Osteoblast (primary cell): ENCODE data around the gene DFFA. TPM values are rescaled to one million over a fixed set of nuclear protein-coding genes. Genes with fewer than 3 reads are reported as not detected.

ENCODE experiments used
- DNase-seq: peaks from one replicate; pipeline ENCODE4 v3.0.0; 2011; ENCODE audit warnings: low spot score, mixed read lengths; ENCODE audit not compliant: insufficient read length; ENCODE audit errors: missing footprints
- H2AFZ ChIP-seq: 2 replicates; pipeline ENCODE4 v1.6.0; 2011; ENCODE audit warnings: mild to moderate bottlenecking, low read length
- H3K27ac ChIP-seq: 2 replicates; pipeline ENCODE4 v1.5.1; 2011; ENCODE audit warnings: mild to moderate bottlenecking, low read depth, low read length, moderate library complexity
- H3K27me3 ChIP-seq: 2 replicates; pipeline ENCODE4 v1.6.0; 2012; ENCODE audit warnings: mild to moderate bottlenecking, control low read depth, inconsistent platforms, low read length, moderate library complexity; ENCODE audit not compliant: insufficient read depth
- H3K36me3 ChIP-seq: 2 replicates; pipeline ENCODE4 v1.5.1; 2011; ENCODE audit warnings: mild to moderate bottlenecking, low read length, control low read depth, moderate library complexity; ENCODE audit not compliant: insufficient read depth
- H3K4me1 ChIP-seq: 2 replicates; pipeline ENCODE4 v1.5.1; 2011; ENCODE audit warnings: mild to moderate bottlenecking, low read length, control low read depth, moderate library complexity; ENCODE audit not compliant: insufficient read depth
- H3K4me2 ChIP-seq: 2 replicates; pipeline ENCODE4 v1.6.0; 2011; ENCODE audit warnings: mild to moderate bottlenecking, low read length; ENCODE audit not compliant: insufficient read depth
- H3K4me3 ChIP-seq: fragments of 200-600 bp; sonication (generic); 3 replicates; pipeline ENCODE4 v1.5.1; 2012; ENCODE audit warnings: mild to moderate bottlenecking, low read length, inconsistent platforms; ENCODE audit not compliant: insufficient read depth
- H3K79me2 ChIP-seq: 2 replicates; pipeline ENCODE4 v1.6.0; 2012; ENCODE audit warnings: mild to moderate bottlenecking, low read length, control low read depth, inconsistent platforms; ENCODE audit not compliant: insufficient read depth
- H3K9me3 ChIP-seq: 2 replicates; pipeline ENCODE4 v1.5.1; 2011; ENCODE audit warnings: low read depth, low read length, control low read depth
- H4K20me1 ChIP-seq: 2 replicates; pipeline ENCODE4 v1.6.0; 2012; ENCODE audit warnings: mild to moderate bottlenecking, low read length, control low read depth; ENCODE audit not compliant: insufficient read depth
- total RNA-seq: library from RNA; depleted of rRNA; stranded (reverse); fragments of >200 nt; gene quantifications from 2 replicates; pipeline ENCODE4 v1.2.3, GENCODE V29; 2012
- TF ChIP-seq, protein P1 (sequence below): IDR thresholded peaks from 2 replicates; pipeline ENCODE4 v1.5.1; 2011; ENCODE audit warnings: mild to moderate bottlenecking, low read depth, low read length, moderate library complexity; ENCODE audit errors: extremely low read depth

The DFFA gene
- total RNA-seq, 1 donor: 27.9 TPM

DNA sequence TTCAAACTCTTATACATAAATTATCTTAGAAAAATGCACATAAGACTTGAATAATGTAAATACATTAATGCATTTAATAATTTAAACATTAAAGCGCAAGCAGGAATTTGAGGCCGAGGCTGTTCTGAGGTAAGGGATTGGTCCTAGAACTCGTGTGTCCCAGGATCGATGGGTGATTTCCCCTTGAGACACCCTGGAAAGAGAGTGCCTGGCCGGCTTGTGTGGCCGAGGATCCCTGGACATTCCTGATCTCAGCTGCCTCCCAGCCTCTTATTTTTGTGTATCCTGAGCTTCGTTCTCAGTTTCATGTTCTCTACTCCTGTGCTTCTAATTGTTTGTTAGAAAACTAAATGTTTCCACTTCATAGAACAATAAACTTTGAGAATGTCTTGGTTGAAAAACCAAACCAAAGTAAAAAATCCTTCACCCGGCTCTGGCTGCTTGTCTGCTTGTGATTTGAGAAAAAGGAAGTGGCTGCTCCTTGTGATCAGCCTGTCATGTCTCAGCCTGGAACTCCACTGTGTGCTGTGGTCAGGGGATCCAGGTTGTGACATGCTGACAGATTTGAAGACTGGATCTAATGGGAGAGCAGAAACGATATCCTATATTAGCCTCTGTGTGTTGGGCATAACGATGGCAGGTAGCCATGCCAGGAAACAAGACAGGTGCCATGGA, 43.1 kb upstream of the DFFA start:
- Histone ChIP-seq H3K27ac (no peak overlapping the region), H3K27me3 (no peaks in the 10 kb centered on the region), H3K79me2 (peaks cover 71% of the 10 kb centered on the region), H3K4me1 (peaks cover 20% of the 10 kb centered on the region), H3K36me3 (no peaks in the 10 kb centered on the region), H3K4me2 (no peak overlapping the region), H3K9me3 (no peaks in the 10 kb centered on the region), H3K4me3 (no peak overlapping the region), H2AFZ (no peak overlapping the region), H4K20me1 (peaks cover 30% of the 10 kb centered on the region)
- TF ChIP-seq, protein P1, sequence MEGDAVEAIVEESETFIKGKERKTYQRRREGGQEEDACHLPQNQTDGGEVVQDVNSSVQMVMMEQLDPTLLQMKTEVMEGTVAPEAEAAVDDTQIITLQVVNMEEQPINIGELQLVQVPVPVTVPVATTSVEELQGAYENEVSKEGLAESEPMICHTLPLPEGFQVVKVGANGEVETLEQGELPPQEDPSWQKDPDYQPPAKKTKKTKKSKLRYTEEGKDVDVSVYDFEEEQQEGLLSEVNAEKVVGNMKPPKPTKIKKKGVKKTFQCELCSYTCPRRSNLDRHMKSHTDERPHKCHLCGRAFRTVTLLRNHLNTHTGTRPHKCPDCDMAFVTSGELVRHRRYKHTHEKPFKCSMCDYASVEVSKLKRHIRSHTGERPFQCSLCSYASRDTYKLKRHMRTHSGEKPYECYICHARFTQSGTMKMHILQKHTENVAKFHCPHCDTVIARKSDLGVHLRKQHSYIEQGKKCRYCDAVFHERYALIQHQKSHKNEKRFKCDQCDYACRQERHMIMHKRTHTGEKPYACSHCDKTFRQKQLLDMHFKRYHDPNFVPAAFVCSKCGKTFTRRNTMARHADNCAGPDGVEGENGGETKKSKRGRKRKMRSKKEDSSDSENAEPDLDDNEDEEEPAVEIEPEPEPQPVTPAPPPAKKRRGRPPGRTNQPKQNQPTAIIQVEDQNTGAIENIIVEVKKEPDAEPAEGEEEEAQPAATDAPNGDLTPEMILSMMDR: no peak
- DNase-seq: no peak

DNA sequence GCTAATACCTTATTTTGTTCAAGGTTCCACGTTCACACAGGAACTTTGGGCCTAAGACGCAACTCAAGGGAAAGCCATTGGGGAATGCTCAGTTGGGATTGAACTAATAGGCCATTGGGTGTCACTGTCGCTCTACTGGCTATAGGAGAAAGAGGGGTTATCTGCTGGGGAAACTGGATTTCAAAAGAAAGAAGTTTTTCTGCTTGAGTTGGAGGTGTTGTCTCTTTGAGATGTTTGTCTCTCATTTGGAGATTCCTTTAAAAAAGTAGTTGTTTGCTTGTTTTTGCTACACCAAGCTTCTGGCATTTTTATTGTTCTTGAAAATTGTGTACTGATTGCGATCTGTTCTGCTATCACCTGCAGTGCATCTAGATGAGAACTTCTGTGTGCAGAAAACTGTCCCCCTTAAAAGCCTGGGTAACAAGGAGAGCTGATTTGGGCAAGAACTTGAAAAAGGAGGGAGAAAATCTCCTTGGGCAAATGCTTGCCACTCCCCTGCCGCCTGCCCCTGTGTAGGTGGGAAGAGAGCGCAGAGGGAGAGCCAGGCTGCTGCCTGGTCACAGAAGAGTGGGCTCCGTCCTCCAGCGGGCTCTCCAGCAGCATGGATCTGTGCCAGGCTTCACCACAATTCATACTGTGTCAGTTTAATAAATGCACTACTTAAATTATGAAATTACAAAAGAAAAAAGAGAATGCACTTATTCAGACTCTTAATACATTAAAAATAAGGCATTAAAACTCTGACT, 42.3 kb upstream of the DFFA start:
- Histone ChIP-seq H3K79me2 (peaks cover 76% of the 10 kb centered on the region), H2AFZ (no peak overlapping the region), H3K4me3 (no peak overlapping the region), H3K4me2 (no peak overlapping the region), H3K36me3 (no peaks in the 10 kb centered on the region), H3K4me1 (peaks cover 28% of the 10 kb centered on the region), H3K9me3 (no peaks in the 10 kb centered on the region), H4K20me1 (peaks cover 37% of the 10 kb centered on the region), H3K27ac (no peak overlapping the region), H3K27me3 (no peaks in the 10 kb centered on the region)
- TF ChIP-seq, protein P1: peak; percentile 65
- no peak for DNase-seq

DNA sequence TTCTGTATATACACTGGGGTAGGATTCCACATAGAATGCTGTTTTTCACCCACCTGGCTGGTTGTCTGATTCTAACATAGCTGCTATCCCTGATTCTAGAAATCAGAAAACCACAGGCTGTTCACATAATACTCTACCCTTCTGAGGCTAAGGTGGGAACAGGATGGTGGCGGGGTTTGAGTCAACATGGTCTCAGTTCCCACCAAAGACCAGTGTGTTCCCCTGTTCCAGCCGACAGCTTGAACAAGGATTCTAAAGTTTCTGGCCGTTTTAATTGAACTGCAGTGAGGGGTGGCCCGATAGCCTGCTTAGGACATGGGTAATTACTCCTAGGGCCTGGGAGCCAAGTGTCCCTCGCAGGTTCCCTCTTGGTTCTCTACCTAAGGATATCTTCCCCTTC, 40.9 kb upstream of the DFFA start:
- no peak overlapping the region for H3K27ac ChIP-seq
- no peaks in the 10 kb centered on the region for H3K27me3 ChIP-seq
- H3K79me2 ChIP-seq: peaks cover 76% of the 10 kb centered on the region
- TF ChIP-seq, protein P1: no peak
- H3K9me3 ChIP-seq: no peaks in the 10 kb centered on the region
- H3K4me1 ChIP-seq: peaks cover 31% of the 10 kb centered on the region
- DNase-seq: no peak
- no peak overlapping the region for H3K4me2 ChIP-seq
- H3K4me3 ChIP-seq: no peak overlapping the region
- H4K20me1 ChIP-seq: peaks cover 32% of the 10 kb centered on the region
- no peak overlapping the region for H2AFZ ChIP-seq
- H3K36me3 ChIP-seq: no peaks in the 10 kb centered on the region

DNA sequence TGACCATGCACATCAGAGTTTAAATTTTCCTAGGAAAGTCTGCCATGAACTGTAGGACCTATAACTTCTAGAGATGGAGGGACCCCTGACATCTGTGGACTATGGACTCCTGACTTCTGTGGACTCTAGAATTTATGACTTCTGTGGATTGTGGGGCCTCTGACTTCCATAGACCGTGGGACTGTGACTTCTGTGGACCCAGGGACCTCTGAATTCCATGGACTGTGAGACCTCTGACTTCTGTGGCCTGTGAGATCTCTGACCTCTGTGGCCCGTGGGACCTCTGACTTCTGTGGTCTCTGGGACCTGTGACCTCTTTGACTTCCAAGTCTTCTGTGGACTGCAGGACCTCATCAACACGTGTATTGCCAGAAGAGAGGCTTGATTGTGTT, 39.2 kb upstream of the DFFA start:
- Histone ChIP-seq H3K4me3 (peak overlapping the region; percentile 55), H3K79me2 (peaks cover 68% of the 10 kb centered on the region), H3K9me3 (no peaks in the 10 kb centered on the region), H3K4me1 (peaks cover 35% of the 10 kb centered on the region), H4K20me1 (peaks cover 31% of the 10 kb centered on the region), H3K36me3 (no peaks in the 10 kb centered on the region), H2AFZ (peak overlapping the region; percentile 7), H3K4me2 (peak overlapping the region; percentile 85), H3K27ac (peak overlapping the region; percentile 96), H3K27me3 (no peaks in the 10 kb centered on the region)
- DNase-seq: no peak
- TF ChIP-seq, protein P1: no peak
